Esophagus mucosa (tissue), 1 donor: ENCODE measurements around the gene RHOF. TPM values are rescaled to one million over a fixed set of nuclear protein-coding genes. Genes with fewer than 3 reads are reported as not detected.
A peak's percentile ranks its signal among the peaks of the same experiment; 100 is the strongest.
"Not testable (repeated sequence)": the region's sequence is repeated elsewhere in the genome, so short reads cannot be mapped to it uniquely, and the experiment has no call there.

Experiments used
- ATAC-seq: fragments of 200-7000 bp; cut with Tn5 transposase; one replicate; pipeline ENCODE4 v1.9.1; 2020
- total RNA-seq: library from RNA; stranded (reverse); gene quantifications from one replicate; pipeline ENCODE4 v1.2.4, GENCODE V29; 2023
- donor health status: DM: yes; HTN: yes; CAD: no.

RHOF gene
- total RNA-seq, 1 donor from 2014 or later = 5.9 TPM

GRCh38 chr12:121791671-121792551 lies 1.6 kb downstream of the RHOF start:
- ATAC-seq = no peak

- ATAC-seq = not testable (repeated sequence)
These were observed 2.7 kb downstream of the RHOF start for GRCh38 chr12:121790785-121791184.

GRCh38 chr12:121789800-121790728 lies 3.4 kb downstream of the RHOF start:
- peak; percentile 3 for ATAC-seq

GRCh38 chr12:121789233-121789781 lies 4.2 kb downstream of the RHOF start:
- no peak for ATAC-seq

- ATAC-seq = no peak
These were observed 5.2 kb downstream of the RHOF start for GRCh38 chr12:121788176-121788818.

GRCh38 chr12:121787063-121788025 lies 6.1 kb downstream of the RHOF start:
- peak; percentile 31 for ATAC-seq

- peak; percentile 78 for ATAC-seq
These were observed 7.1 kb downstream of the RHOF start for GRCh38 chr12:121786440-121786825.

- ATAC-seq = peak; percentile 46
These were observed 9.0 kb downstream of the RHOF start for GRCh38 chr12:121784460-121784859.

- ATAC-seq = no peak
These were observed 9.7 kb downstream of the RHOF start for GRCh38 chr12:121783766-121784165.

- ATAC-seq = no peak
These were observed 11.2 kb downstream of the RHOF start for GRCh38 chr12:121781998-121782979.

GRCh38 chr12:121781484-121781997 lies 11.9 kb downstream of the RHOF start:
- peak; percentile 19 for ATAC-seq

GRCh38 chr12:121780429-121780828 lies 13.1 kb downstream of the RHOF start:
- no peak for ATAC-seq

- ATAC-seq = no peak
These were observed 14.0 kb downstream of the RHOF start for GRCh38 chr12:121779422-121779895.

- ATAC-seq = no peak
These were observed 14.7 kb downstream of the RHOF start for GRCh38 chr12:121778567-121779421.

- ATAC-seq = peak; percentile 56
These were observed 17.0 kb downstream of the RHOF start for GRCh38 chr12:121776190-121777098.

- ATAC-seq = no peak
These were observed 18.0 kb downstream of the RHOF start for GRCh38 chr12:121775501-121775900.

- ATAC-seq = peak; percentile 13
These were observed 18.5 kb downstream of the RHOF start for GRCh38 chr12:121774968-121775474.
